GM10266 (cell line): ENCODE results near the gene SMTNL2.
"Not testable (repeated sequence)": the region's sequence is repeated elsewhere in the genome, so short reads cannot be mapped to it uniquely, and the experiment has no call there.

Experiments
- DNase-seq: peaks from one replicate; pipeline ENCODE4 v3.0.0; 2012; ENCODE audit errors: extremely low spot score
- CTCF ChIP-seq: IDR thresholded peaks from 2 replicates; pipeline ENCODE4 v1.5.1; 2012; ENCODE audit warnings: mild to moderate bottlenecking, low read depth; ENCODE audit not compliant: control insufficient read depth, insufficient read depth; ENCODE audit errors: missing control alignments

Gene SMTNL2

GRCh38 chr17:4598776-4599504, 14.6 kb downstream of the SMTNL2 start:
- DNase-seq: no peak
- TF ChIP-seq CTCF: no peak

- DNase-seq: no peak
- TF ChIP-seq CTCF: no peak
These were observed 15.4 kb downstream of the SMTNL2 start for GRCh38 chr17:4599505-4600281.

- no peak for TF ChIP-seq CTCF
- DNase-seq: no peak
These were observed 16.2 kb downstream of the SMTNL2 start for GRCh38 chr17:4600563-4600962.

GRCh38 chr17:4601326-4601725, 17.0 kb downstream of the SMTNL2 start:
- DNase-seq: no peak
- TF ChIP-seq CTCF: no peak

GRCh38 chr17:4602041-4602440, 17.7 kb downstream of the SMTNL2 start:
- no peak for DNase-seq
- TF ChIP-seq CTCF: no peak

GRCh38 chr17:4604111-4604644, 19.8 kb downstream of the SMTNL2 start:
- TF ChIP-seq CTCF: no peak
- no peak for DNase-seq

- DNase-seq: not testable (repeated sequence)
These were observed 20.4 kb downstream of the SMTNL2 start for GRCh38 chr17:4604736-4605135.
